HG02678 (cell line): Measurements from ENCODE around the gene TRIM28.
"Not testable (repeated sequence)": the region's sequence is repeated elsewhere in the genome, so short reads cannot be mapped to it uniquely, and the experiment has no call there.

ENCODE experiments used
- ATAC-seq: cut with Tn5 transposase; IDR thresholded peaks from one replicate; pipeline ENCODE4 v1.9.1; 2021; ENCODE audit warnings: mild to moderate bottlenecking, moderate library complexity; ENCODE audit not compliant: unreplicated experiment

The TRIM28 gene

DNA sequence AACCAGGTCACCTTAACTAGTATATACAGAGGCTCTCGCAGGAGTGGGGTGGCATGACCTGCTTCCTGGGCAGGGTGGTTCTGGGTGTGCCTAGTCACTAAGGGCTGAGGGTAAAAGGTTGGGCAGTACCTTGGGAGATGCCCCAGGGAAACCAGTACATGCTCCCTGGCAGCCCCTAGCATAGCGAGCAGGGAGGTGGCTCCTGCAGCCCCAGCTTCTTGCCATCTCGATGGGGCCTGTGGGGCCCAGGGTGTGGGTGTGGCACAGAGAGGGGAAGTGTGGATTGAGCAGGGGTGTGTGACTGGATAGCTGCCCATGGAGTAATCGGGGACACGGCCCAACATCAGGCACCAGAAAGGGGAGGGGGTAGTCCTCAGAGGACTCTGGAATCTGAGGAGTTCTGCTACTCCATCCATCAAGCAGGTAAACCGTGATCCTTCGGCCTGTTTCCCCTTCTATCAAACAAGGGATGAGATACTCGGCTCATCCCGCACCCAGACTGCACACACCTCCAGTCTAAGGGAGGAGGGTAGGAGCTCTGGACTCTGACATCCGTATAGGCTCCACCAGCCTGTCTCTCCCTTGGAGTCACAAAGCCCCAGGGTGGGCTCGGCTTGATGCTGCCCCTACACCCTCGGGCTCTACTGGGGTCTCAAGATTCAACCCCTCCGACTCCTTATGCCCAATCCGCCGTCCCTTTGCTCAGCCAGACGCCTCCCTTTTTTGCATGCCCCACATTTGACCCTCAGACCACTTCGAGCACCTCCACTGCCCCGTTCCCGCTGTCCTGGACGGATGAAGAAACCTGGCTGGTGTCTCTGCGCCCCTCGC is 25.4 kb upstream of the TRIM28 start:
- no peak for ATAC-seq

DNA sequence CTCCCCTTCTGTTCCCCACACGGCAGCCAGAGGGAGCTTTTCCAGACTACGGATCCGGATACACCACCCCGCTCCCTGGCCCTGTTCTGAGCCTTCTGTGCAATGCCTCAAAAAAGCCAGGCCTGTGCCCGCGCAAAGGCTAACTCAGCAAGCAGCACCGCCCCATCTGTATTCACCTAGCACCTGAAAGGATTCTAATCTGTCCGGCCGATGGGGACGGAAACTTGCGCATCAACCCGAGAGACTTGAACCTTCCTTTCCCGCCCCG is 24.8 kb upstream of the TRIM28 start:
- no peak for ATAC-seq

DNA sequence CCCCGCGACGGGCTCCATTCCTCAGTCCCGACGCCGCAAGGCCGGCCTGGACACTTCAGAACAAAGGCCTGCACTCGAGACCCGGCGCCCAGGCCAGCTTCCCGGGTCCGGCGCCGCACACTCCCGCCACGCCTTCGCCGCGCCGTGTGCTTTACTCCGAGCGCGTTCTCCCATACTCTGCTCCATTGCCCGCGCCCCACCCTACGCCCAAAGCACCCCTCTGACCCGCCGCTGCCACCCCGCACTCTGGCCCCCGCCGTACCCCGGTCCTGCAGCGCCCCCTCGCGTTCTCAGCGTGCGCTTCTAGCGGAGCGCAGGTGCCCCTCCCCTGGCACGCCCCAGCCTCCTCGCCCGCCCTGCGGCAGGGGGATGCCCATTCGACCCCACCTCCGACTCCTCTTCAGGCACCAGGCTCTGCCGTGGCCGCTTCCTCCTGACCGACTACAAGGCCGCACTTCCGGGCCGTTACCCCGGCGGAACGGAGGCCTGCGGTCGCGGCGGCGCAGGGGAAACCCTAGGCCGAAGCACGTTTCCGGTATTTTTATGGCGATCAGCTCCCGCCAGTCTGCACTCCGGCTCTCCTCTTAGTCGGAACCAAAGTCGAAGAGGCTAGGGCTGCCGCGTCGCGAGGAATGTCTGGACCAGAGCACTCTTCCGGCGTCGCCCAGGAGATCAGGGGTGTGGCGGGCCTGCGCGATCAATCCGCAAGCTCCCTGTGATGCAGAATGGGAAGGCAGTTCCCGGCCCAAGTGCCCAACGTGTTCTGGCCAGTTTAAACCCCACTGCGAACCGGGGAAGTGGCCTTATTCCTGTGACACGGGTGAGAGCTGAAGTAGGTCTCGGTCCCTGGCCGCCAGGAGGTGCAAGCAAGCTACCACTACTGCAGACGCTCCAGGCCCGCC is 24.3 kb upstream of the TRIM28 start, which contains the start of gene ZBTB45:
Gene ZBTB45 (minus strand): TSS at position 456 of the 902 bp plus-strand sequence. CDS start 2,137 bp downstream, outside the sequence.
- peak; percentile 84 for ATAC-seq

DNA sequence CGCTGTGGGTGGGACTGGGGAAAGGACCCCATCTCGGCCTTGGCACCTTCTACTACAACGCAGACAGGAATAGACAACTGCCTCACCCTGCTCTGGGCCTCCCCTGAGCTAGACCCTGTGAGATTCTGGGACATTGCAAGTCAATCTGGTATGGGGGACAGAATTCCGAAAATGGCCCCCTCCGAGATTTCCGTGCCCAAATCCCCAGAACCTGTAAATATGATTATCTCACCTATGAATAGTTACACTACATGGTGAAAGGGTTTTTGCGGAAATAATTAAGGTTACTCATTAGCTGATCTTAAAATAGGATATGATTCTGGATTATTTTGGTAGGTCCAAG is 23.6 kb upstream of the TRIM28 start:
- no peak for ATAC-seq

DNA sequence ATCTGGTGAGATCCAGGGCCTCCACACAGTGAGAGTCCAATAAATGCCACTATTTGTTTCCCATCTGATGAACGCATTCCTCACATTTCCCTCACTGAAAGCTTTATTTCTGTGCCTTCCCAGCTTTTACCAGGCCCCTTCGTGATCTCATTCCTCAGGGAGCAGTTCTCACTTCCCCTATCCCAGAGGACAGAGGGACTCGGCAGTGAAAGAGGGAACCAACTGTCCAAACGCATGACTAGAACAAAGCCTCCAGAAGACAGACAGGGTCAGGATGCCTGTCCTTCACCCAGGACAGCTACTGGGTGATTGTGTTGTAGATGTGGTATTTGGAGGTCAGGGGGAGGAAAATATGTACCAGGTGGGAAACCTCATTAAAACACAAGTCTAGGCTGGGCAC is 22.2 kb upstream of the TRIM28 start:
- ATAC-seq: no peak

DNA sequence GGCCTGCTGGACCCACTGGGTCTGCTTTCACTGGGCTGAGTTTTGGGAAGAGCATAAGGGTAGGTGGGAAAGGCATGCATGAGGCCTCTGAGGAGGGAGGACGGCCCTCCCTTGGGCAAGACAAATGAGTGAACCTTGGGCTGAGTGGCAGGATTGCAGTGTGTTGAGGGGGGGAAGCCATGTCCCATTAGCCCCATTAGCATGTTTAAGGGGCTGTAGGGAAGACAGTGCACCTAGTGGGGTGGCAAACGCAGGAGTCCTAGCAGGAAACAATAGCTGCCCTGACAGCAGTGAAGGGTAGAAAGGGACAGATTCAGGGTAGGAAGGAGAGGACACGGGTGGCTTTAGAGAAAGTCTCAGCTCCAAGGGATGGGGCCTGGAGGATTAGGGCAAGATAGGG is 21.2 kb upstream of the TRIM28 start:
- no peak for ATAC-seq

DNA sequence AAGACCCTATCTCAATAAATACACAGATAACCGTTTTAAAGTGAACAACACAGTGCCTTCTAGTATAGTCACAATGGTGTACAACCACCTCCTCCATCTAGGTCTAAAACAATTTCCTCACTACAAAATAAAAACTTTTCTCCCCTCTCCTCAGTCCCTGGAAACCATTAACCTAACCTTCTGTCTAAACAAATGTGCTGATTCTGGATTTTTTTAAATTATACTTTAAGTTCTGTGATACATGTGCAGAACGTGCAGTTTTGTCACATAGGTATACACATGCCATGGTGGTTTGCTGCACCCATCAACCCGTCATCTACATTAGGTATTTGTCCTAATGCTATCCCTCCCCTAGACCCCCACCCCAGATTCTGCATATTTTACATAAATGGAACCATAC is 14.5 kb upstream of the TRIM28 start:
- no peak for ATAC-seq

DNA sequence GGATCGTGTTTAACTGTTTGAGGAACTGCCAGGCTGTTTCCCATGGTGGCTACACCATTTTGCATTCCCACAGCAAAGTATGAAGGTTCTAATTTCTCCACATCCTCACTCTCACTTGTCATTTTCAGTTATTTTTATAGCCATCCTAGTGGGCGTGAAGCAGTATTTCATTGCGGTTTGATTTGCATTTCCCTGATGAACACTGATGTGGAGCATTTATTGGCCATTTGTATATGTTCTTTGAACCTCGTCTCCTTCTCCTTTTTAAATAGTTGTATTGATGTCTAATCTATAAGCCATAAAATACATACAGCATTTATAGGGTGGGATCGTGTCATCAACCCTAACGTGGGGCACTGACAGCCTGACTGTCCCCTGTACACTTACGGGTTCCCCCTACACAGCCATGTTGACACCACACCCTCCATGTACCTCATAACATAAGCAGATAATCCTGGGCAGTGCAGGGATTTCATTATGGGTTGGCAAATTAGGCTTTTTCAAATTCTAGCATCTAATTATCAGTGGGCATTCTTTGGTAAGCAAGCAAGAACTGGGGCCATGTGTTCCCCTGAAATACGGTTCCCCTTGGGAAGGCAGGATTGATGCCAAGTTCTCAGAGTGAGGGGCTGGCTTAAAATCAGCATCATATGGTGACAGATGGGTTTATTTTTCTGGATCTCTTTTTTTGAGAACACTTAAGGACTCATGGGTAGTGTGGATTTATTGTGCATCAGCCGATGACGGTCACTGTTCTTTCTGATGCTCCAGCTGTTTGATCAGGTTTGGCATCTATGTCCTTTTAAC is 12.6 kb upstream of the TRIM28 start:
- ATAC-seq: no peak

DNA sequence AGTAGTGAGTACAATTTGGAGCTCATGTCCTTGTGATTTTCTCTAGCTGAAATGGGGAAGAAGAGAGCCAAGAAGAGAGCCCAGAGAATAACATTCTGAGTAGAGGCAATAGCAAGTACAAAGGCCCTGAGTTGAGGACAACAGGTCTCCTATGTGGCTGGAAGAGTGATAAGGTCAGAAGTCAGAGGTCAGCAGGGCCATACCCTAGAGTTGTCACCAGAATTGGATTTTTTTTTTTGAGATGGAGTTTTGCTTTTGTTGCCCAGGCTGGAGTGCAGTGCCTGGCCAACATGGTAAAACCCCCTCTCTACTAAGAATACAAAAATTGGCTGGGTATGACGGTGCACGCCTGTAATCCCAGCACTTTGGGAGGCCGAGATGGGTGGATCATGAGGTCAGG is 8.0 kb upstream of the TRIM28 start:
- ATAC-seq: no peak

DNA sequence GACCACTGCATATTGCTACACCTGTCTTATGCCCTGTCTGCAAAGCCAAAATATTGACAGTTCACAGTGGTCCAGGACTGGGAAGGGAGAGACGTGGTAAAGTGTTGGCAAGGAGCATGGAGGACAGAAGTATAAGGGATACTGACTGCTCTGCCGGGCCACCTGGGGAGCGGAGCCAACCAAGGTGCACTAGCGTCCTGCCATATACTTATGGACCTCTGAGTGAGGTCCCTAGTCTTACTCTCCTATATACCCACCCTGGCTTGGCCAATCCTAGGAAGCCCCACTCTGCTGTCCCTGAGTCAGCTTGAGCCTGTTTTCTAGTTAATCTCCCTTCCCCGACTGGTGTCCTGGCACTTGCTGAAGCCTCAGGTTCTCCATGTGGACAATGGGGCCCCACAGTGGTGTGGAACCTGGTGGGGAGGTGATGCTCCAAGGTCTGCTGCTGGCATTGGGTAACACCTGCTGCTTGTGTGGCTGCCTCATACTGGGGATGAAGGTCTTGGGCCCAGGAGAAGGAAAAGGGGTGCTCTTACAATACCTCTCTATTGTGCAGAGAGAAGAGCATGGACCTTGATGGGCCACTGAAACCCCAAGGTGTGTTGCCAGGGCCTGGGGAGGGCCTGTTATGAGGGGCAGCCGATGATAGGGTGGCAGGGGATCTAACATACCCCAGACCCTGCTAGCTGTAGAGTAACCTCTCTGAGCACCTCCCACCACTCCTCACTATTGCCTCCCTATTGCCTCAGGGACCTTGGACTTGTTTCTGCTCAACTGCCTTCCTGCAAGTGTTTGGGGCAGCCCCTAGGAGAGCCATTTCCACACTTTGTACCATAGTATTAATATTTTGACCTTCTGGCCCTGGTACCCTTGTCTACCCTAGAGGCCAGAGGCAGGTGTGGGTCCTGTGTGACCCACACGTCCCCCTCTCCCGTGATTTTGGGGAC is 6.7 kb upstream of the TRIM28 start:
- ATAC-seq: no peak

DNA sequence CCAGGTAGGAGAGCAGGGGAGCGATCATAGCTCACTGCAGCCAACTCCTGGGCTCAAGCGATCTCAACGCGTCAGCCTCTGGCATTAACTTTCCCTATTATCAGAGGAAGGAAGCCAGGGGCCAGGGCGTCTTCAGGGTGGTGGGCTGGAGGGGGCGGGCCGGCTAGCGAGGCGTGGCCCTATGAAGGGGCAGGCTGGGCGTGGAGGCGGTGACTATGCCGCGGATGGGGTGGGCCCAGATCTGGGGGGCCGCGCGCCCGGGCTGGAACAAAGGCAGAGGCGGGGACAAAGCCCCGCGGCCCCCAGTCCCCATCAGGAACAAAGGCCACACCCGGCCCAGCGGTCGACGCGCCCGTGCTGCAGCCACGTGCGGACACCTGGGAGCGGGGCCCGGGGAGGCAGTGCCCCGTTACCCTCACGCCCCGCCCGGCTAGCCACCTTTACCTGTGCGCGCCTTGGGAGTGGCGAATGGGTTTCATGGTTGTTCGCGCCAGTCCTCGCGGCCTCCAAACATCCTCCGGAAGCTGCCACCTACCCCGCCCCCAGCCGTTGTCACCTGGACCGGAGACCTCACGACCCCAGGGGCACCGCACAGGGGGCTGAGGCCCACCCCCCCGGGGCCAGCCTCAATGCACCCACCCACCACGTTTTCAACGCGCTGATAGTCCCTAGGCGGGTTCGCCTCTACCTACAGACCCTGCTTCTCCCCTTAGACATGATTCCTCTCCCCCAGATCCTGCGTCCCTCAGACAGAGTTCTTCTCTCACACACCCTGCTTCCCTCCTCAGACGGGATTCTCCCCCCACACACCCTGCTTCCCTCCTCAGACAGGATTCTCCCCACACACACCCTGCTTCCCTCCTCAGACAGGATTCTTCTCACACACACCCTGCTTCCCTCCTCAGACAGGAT is 5.4 kb upstream of the TRIM28 start:
- no peak for ATAC-seq

DNA sequence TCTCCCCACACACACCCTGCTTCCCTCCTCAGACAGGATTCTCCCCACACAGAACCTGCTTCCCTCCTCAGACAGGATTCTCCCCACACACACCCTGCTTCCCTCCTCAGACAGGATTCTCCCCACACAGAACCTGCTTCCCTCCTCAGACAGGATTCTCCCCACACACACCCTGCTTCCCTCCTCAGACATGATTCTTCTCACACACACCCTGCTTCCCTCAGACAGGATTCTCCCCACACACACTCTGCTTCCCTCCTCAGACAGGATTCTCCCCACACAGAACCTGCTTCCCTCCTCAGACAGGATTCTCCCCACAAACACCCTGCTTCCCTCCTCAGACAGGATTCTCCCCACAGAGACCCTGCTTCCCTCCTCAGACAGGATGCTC is 4.7 kb upstream of the TRIM28 start:
- not testable (repeated sequence) for ATAC-seq

DNA sequence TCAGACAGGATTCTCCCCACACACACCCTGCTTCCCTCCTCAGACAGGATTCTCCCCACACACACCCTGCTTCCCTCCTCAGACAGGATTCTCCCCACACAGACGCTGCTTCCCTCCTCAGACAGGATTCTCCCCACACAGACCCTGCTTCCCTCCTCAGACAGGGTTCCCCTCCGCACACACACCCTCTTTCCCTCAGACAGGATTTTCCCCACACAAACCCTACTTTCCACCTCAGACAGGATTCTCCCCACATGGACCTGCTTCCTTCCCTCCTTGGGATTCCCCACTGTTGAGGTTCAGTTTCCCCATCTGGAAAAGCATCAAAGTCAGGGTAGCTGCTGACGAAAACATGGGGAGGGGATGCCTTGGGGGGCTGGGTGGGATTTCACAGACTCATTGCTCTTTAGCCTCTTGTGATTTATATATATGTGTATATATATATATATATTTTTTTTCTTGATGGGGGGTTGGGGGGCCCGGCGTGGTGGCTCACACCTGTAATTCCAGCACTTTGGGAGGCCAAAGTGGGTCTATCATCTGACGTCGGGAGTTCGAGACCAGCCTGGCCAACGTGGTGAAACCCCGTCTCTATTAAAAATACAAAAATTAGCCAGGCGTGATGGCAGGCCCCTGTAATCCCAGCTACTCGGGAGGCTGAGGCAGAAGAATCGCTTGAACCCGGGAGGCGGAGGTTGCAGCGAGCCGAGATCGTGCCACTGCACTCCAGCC is 1.1 kb upstream of the TRIM28 start:
- not testable (repeated sequence) for ATAC-seq

DNA sequence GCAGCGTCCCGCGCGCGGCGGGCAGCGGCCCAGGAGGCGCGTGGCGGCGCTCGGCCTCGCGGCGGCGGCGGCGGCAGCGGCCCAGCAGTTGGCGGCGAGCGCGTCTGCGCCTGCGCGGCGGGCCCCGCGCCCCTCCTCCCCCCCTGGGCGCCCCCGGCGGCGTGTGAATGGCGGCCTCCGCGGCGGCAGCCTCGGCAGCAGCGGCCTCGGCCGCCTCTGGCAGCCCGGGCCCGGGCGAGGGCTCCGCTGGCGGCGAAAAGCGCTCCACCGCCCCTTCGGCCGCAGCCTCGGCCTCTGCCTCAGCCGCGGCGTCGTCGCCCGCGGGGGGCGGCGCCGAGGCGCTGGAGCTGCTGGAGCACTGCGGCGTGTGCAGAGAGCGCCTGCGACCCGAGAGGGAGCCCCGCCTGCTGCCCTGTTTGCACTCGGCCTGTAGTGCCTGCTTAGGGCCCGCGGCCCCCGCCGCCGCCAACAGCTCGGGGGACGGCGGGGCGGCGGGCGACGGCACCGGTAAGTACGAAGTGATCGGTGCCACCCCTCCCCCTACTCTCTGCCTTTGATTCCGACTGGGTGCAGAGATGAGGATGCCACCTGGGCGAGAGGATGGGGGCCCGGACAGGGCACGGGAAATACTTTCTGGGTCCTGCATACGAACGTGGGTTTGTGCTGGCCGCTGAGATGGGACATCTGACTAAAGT is 874 bp downstream of the TRIM28 start:
- ATAC-seq: peak; percentile 53

DNA sequence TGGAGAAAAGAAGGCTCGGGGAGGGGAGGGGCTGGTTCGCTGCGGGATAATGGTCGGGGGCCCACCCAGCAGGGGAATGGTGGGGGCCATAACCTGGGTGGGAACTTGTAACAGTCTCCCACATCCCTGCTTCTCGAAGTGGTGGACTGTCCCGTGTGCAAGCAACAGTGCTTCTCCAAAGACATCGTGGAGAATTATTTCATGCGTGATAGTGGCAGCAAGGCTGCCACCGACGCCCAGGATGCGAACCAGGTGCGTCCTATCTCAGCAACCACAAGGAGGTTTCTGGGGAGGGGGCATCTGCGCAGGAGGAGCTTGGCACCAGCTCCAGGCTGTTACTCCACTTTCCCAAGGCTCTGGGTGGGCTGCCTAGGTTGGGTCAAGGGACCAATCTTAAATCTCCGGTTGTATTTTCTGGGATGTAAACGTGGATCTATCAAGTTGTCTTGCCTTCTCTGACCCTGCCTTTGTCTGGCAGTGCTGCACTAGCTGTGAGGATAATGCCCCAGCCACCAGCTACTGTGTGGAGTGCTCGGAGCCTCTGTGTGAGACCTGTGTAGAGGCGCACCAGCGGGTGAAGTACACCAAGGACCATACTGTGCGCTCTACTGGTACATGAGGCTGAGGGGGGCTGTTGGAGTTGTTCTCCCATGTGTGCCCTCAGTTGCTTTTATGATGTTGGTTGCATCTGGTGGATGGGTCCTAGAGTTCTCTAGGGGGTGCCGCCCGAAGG is 1.6 kb downstream of the TRIM28 start:
- ATAC-seq: no peak

DNA sequence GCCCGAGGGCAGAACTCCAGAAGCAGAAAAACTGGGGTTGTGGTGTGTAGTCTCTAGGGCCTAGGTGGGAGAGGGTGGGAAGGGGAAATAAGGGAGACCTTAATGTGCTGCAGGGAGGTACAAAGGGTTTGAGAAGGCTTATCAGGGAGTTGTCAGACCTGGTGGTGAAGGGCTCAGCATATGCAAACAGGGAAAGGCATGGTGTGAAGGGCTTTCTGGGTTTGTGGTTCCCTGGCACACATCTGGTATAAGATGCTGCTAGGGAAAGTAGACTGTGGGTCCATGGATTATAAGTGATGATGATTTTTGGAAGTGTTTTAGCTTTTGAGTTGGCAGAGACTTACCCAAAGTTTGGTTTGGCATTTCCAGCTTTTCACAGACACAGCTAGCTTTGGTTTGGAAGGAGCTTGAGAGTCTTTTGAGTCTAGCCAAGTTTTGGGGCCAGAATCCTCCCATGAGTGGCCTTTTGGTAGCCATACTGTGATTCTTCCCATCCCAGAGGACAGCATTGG is 2.2 kb downstream of the TRIM28 start:
- ATAC-seq: no peak
